ENCODE measurements around the gene RSBN1L.

GRCh38 chr7:77696643-77697534 lies 630 bp downstream of the RSBN1L start:
- TF ChIP-seq CTCF (IDR thresholded peaks at IDR 0.05; ENCODE audit: control extremely low read depth in 1 of 3, insufficient read depth in 1 of 3, low read depth in 1 of 3, low read length in 3 of 3) (no peak), SIN3A (conservative IDR thresholded peaks at IDR 0.05 in 1 of 2, IDR thresholded peaks at IDR 0.05 in 1 of 2; ENCODE audit: low read depth in 1 of 2, low read length in 2 of 2) (peak; percentile 98 to 99; a peak in 2 of 4 replicates), BRCA1 (IDR thresholded peaks at IDR 0.05; ENCODE audit: low read depth, low read length) (no peak), MAX (IDR thresholded peaks at IDR 0.05) (peak; percentile 3; the same call in 1 of the 2 replicates), MAFK (IDR thresholded peaks at IDR 0.05; ENCODE audit: low read depth, low read length) (no peak), GABPA (IDR thresholded peaks at IDR 0.05; ENCODE audit: borderline replicate concordance, insufficient read depth, low read length) (no peak), USF2 (IDR thresholded peaks at IDR 0.05; ENCODE audit: low read length) (no peak), SIRT6 (IDR thresholded peaks at IDR 0.05; ENCODE audit: low read length) (no peak), SP4 (IDR thresholded peaks at IDR 0.05; ENCODE audit: low read length) (no peak), JUND (IDR thresholded peaks at IDR 0.05; ENCODE audit: low read length) (no peak), ZNF274 (IDR thresholded peaks at IDR 0.05; ENCODE audit: borderline replicate concordance, extremely low read depth, low read length) (no peak), POU5F1 (IDR thresholded peaks at IDR 0.05; ENCODE audit: low read depth, low read length) (no peak), CBX8 (IDR thresholded peaks at IDR 0.05; ENCODE audit: borderline replicate concordance, low read depth, low read length) (no peak), TAF1 (IDR thresholded peaks at IDR 0.05; ENCODE audit: low read depth, low read length) (peak; percentile 18; the same call in 1 of the 2 replicates)

Measured in H1 (cell line).